Stimulated activated CD4-positive, alpha-beta T cell treated with anti-CD3 and anti-CD28 coated beads, Interleukin-2, amount 100 ng/mL, for 24 hours (primary cell): ENCODE results near the gene SFMBT2.
A peak's percentile ranks its signal among the peaks of the same experiment; 100 is the strongest.

Experiments
- DNase-seq, 2 donors: peaks; one replicate each; pipeline ENCODE4 v3.0.0-alpha.2; 2020

Gene SFMBT2

DNA sequence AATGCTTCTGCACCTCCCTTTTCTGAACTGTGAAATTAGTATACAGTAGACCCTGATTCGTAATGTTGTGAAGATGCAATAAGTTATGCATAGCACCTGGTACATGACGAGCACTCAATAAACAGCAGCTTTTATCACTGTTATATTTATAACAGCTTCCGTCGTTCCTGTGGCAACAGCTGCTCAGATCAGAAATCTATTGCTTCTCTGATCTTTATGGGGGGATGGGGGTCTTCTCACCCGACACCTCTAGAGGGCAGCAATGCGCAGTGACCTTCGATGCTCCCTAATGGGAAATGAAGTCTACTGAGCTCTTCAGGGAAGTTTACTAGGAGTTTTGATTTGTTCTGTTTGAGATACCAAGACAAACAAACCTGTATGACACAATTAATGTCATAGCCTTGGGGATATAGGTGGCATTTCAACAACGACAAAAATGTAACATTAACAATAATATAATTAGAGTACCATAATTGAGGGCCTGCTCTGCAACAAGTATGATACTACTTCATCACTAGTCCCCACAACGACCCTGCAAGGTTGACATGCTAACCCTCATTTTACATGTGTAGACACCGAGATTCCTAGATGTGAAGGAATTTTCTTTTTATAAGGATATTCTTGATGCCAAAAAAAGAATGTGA is 289.6 kb downstream of the SFMBT2 start:
- peak; percentile 76 to 79 for DNase-seq

GRCh38 chr10:7119325-7120015 is 291.4 kb downstream of the SFMBT2 start:
- no peak for DNase-seq

GRCh38 chr10:7117806-7118674 is 292.8 kb downstream of the SFMBT2 start:
- DNase-seq = no peak

DNA sequence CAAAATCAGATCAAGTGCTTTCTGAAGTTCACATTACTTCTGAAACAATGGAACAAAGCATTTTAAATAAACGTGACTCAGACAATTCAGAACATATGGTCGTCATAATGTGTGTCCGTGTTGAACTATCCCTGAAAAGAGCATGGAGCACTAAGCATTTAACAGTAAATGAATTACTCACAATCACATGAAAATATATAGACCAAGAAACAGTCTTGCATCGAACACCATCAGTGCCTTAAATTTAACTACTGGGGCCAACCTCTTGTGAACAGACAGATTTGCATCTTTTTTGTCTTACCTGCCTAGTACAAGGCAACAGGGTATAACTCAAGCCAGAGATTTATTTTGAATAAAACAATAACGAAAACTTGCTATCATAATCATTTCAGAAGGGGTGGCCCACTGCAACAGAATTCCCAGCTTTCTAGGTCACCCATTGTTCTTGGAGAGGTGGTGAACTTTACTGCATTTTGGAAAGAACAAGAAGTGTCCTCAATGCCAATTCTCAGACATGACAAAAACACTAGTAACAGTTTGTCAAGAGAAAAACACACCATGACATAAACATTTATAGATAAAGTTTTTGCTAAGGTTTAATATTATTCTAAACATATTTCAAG is 293.5 kb downstream of the SFMBT2 start:
- DNase-seq = no peak

DNA sequence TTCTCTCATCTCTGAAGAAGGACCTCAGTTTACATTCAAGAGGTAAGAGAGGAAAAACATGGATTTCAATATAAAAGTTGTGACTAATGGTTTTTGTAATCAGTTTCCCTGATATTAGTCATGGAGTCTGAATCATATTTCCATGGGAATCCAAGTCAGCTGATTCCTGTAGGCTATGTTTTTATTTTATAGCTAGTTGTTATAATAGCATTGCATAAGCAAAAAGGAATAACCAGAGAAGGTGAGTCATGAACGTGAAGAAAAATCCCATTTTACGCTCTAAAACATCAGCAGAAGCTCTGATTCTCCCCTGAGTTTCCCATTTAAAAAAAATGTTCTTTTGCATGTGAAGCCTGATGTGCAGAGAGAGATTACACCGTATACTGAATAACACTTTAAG is 299.3 kb downstream of the SFMBT2 start:
- DNase-seq = no peak

GRCh38 chr10:7111089-7111488 is 299.7 kb downstream of the SFMBT2 start:
- DNase-seq = no peak
